SK-N-SH treated with all-trans-retinoic acid at 6 μM for 48 hours (cell line): ENCODE measurements around the gene FDPS.

Source experiments
- ATAC-seq: fragments of 200-7000 bp; cut with Tn5 transposase; 3 replicates; pipeline ENCODE4 v1.9.1; 2020; ENCODE audit warnings: mild to moderate bottlenecking, moderate library complexity
- ARNTL ChIP-seq: fragments of 450-650 bp; formaldehyde crosslinking; IDR thresholded peaks from 2 replicates; pipeline ENCODE4 v1.5.0; 2020; ENCODE audit warnings: low read depth, mild to moderate bottlenecking, moderate library complexity, borderline replicate concordance
- ESRRG ChIP-seq: fragments of 250-450 bp; sonication (Bioruptor Pico); IDR thresholded peaks from 2 replicates; pipeline ENCODE4 v1.6.1; 2021; ENCODE audit warnings: mild to moderate bottlenecking
- GLIS3 ChIP-seq: fragments of 250-450 bp; sonication (Bioruptor Pico); IDR thresholded peaks from 2 replicates; pipeline ENCODE4 v1.5.0; 2020; ENCODE audit warnings: mild to moderate bottlenecking, moderate library complexity
- ISL1 ChIP-seq: fragments of 250-450 bp; sonication (Bioruptor Pico); IDR thresholded peaks from 2 replicates; pipeline ENCODE4 v2.1.2; 2022; ENCODE audit warnings: mild to moderate bottlenecking, moderate library complexity
- OSR1 ChIP-seq: fragments of 250-450 bp; sonication (Bioruptor Pico); IDR thresholded peaks from 2 replicates; pipeline ENCODE4 v1.8.0; 2022; ENCODE audit warnings: moderate library complexity, mild to moderate bottlenecking, inconsistent platforms
- PPARA ChIP-seq: fragments of 250-450 bp; sonication (Bioruptor Pico); IDR thresholded peaks from 2 replicates; pipeline ENCODE4 v1.5.0; 2020; ENCODE audit warnings: mild to moderate bottlenecking, borderline replicate concordance
- SNAI2 ChIP-seq: fragments of 250-450 bp; sonication (Bioruptor Pico); IDR thresholded peaks from 2 replicates; pipeline ENCODE4 v1.5.0; 2020; ENCODE audit warnings: mild to moderate bottlenecking, moderate library complexity
- TOX ChIP-seq: fragments of 250-450 bp; sonication (Bioruptor Pico); IDR thresholded peaks from 2 replicates; pipeline ENCODE4 v1.8.0; 2021; ENCODE audit warnings: mild to moderate bottlenecking, moderate library complexity, borderline replicate concordance
- ZC3H10 ChIP-seq: fragments of 250-450 bp; sonication (Bioruptor Pico); IDR thresholded peaks from 2 replicates; pipeline ENCODE4 v1.5.1; 2021; ENCODE audit warnings: mild to moderate bottlenecking, moderate library complexity
- ZFP30 ChIP-seq: fragments of 450-650 bp; formaldehyde crosslinking; IDR thresholded peaks from 2 replicates; pipeline ENCODE4 v1.5.0; 2022; ENCODE audit warnings: mild to moderate bottlenecking, moderate library complexity
- ZNF565 ChIP-seq: fragments of 450-650 bp; formaldehyde crosslinking; conservative IDR thresholded peaks from 2 replicates; pipeline ENCODE4 v1.5.0; 2020; ENCODE audit warnings: low read depth, mild to moderate bottlenecking, moderate library complexity
- ZNF70 ChIP-seq: fragments of 450-650 bp; formaldehyde crosslinking; IDR thresholded peaks from 2 replicates; pipeline ENCODE4 v1.5.0; 2020; ENCODE audit warnings: mild to moderate bottlenecking, moderate library complexity
- ZNF8 ChIP-seq: fragments of 450-650 bp; formaldehyde crosslinking; IDR thresholded peaks from 2 replicates; pipeline ENCODE4 v1.5.0; 2020; ENCODE audit warnings: mild to moderate bottlenecking, moderate library complexity
- TF ChIP-seq, protein P1 (sequence below): fragments of 250-450 bp; sonication (Bioruptor Pico); IDR thresholded peaks from 2 replicates; pipeline ENCODE4 v1.5.0; 2020; ENCODE audit warnings: mild to moderate bottlenecking, moderate library complexity
- TF ChIP-seq, protein P2 (sequence below): fragments of 250-450 bp; sonication (Bioruptor Pico); IDR thresholded peaks from 2 replicates; pipeline ENCODE4 v1.8.0; 2020; ENCODE audit warnings: mild to moderate bottlenecking, moderate library complexity, borderline replicate concordance
- TF ChIP-seq, protein P3 (sequence below): fragments of 250-450 bp; sonication (Bioruptor Pico); IDR thresholded peaks from 2 replicates; pipeline ENCODE4 v1.5.1; 2020; ENCODE audit warnings: low read depth, mild to moderate bottlenecking, moderate library complexity
- TF ChIP-seq, protein P4 (sequence below): fragments of 250-450 bp; sonication (Bioruptor Pico); IDR thresholded peaks from 2 replicates; pipeline ENCODE4 v1.5.1; 2021; ENCODE audit warnings: mild to moderate bottlenecking, moderate library complexity
- TF ChIP-seq, protein P5 (sequence below): fragments of 250-450 bp; sonication (Bioruptor Pico); IDR thresholded peaks from 2 replicates; pipeline ENCODE4 v1.8.0; 2021; ENCODE audit warnings: low read depth, mild to moderate bottlenecking, moderate library complexity, borderline replicate concordance

FDPS gene

DNA sequence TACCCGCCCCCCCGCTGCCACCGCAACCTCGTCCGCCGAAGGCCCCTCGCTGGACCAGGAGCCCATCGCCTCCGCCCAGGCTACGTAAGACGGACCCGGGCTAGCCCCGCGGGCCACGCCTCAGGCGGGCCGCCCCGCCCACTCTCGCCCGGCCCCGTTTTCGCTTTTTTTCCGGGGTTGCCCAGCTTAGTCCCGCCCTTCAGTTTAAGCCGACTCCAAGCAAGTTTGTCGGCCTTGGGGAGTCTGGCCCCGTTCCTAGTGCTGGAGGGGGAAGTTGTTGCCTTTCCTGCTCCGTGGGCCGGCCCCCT lies 15.0 kb downstream of the FDPS start (continued):
- TF ChIP-seq, protein P1, sequence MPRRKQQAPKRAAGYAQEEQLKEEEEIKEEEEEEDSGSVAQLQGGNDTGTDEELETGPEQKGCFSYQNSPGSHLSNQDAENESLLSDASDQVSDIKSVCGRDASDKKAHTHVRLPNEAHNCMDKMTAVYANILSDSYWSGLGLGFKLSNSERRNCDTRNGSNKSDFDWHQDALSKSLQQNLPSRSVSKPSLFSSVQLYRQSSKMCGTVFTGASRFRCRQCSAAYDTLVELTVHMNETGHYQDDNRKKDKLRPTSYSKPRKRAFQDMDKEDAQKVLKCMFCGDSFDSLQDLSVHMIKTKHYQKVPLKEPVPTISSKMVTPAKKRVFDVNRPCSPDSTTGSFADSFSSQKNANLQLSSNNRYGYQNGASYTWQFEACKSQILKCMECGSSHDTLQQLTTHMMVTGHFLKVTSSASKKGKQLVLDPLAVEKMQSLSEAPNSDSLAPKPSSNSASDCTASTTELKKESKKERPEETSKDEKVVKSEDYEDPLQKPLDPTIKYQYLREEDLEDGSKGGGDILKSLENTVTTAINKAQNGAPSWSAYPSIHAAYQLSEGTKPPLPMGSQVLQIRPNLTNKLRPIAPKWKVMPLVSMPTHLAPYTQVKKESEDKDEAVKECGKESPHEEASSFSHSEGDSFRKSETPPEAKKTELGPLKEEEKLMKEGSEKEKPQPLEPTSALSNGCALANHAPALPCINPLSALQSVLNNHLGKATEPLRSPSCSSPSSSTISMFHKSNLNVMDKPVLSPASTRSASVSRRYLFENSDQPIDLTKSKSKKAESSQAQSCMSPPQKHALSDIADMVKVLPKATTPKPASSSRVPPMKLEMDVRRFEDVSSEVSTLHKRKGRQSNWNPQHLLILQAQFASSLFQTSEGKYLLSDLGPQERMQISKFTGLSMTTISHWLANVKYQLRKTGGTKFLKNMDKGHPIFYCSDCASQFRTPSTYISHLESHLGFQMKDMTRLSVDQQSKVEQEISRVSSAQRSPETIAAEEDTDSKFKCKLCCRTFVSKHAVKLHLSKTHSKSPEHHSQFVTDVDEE (CRISPR knock-in tag), result no peak
- TF ChIP-seq SNAI2 (CRISPR knock-in tag), result no peak

DNA sequence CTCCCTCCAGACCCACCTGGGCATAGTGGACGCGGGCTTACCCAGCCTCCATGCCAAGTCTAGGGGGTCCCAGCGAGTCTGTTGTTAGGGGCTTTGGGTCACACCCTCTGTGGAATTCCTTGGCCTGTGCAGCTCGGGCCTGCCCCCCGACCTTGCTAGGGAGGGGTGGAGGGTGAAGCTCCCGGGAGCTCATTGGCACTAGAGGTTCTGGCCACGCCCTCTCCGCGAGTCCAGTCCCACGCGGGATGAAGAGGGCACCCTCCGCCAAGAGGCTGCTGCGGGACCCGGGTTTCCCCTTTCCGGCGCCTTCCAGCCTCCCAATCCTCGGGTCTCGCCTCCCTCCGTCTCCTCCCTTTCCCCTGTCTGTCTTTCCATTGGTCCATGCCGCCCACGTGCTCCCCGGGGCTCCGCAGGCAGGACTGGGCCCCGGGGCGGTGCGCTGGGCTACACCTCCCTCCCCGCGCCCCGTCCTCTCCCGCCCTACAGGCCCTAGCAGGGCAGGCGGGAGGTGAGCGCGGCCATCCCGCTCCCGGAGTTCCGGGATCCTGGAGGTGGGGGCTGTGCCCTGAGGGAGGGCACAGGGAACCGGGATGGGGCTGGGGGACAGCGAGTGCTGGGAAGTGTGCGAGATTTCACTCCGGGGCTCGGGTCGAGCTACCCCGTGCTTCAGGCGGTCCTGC lies 15.5 kb downstream of the FDPS start:
- peak; percentile 81 for ATAC-seq
- TF ChIP-seq, protein P1 (CRISPR knock-in tag), result no peak
- TF ChIP-seq OSR1 (CRISPR knock-in tag) (no peak), ZNF70 (CRISPR knock-in tag) (no peak), ZFP30 (no peak), ZNF8 (no peak), ZC3H10 (CRISPR knock-in tag) (no peak), TOX (CRISPR knock-in tag) (no peak), GLIS3 (CRISPR knock-in tag) (no peak), ARNTL (CRISPR knock-in tag) (no peak), ZNF565 (no peak), ISL1 (CRISPR knock-in tag) (no peak), PPARA (CRISPR knock-in tag) (no peak), ESRRG (no peak)
- TF ChIP-seq, protein P2, sequence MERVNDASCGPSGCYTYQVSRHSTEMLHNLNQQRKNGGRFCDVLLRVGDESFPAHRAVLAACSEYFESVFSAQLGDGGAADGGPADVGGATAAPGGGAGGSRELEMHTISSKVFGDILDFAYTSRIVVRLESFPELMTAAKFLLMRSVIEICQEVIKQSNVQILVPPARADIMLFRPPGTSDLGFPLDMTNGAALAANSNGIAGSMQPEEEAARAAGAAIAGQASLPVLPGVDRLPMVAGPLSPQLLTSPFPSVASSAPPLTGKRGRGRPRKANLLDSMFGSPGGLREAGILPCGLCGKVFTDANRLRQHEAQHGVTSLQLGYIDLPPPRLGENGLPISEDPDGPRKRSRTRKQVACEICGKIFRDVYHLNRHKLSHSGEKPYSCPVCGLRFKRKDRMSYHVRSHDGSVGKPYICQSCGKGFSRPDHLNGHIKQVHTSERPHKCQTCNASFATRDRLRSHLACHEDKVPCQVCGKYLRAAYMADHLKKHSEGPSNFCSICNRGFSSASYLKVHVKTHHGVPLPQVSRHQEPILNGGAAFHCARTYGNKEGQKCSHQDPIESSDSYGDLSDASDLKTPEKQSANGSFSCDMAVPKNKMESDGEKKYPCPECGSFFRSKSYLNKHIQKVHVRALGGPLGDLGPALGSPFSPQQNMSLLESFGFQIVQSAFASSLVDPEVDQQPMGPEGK (CRISPR knock-in tag), result no peak; the same call in 1 of the 2 replicates
- TF ChIP-seq, protein P3, sequence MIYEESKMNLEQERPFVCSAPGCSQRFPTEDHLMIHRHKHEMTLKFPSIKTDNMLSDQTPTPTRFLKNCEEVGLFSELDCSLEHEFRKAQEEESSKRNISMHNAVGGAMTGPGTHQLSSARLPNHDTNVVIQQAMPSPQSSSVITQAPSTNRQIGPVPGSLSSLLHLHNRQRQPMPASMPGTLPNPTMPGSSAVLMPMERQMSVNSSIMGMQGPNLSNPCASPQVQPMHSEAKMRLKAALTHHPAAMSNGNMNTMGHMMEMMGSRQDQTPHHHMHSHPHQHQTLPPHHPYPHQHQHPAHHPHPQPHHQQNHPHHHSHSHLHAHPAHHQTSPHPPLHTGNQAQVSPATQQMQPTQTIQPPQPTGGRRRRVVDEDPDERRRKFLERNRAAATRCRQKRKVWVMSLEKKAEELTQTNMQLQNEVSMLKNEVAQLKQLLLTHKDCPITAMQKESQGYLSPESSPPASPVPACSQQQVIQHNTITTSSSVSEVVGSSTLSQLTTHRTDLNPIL (CRISPR knock-in tag), result no peak
- TF ChIP-seq, protein P4, sequence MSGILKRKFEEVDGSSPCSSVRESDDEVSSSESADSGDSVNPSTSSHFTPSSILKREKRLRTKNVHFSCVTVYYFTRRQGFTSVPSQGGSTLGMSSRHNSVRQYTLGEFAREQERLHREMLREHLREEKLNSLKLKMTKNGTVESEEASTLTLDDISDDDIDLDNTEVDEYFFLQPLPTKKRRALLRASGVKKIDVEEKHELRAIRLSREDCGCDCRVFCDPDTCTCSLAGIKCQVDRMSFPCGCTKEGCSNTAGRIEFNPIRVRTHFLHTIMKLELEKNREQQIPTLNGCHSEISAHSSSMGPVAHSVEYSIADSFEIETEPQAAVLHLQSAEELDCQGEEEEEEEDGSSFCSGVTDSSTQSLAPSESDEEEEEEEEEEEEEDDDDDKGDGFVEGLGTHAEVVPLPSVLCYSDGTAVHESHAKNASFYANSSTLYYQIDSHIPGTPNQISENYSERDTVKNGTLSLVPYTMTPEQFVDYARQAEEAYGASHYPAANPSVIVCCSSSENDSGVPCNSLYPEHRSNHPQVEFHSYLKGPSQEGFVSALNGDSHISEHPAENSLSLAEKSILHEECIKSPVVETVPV (CRISPR knock-in tag), result no peak
- TF ChIP-seq, protein P5, sequence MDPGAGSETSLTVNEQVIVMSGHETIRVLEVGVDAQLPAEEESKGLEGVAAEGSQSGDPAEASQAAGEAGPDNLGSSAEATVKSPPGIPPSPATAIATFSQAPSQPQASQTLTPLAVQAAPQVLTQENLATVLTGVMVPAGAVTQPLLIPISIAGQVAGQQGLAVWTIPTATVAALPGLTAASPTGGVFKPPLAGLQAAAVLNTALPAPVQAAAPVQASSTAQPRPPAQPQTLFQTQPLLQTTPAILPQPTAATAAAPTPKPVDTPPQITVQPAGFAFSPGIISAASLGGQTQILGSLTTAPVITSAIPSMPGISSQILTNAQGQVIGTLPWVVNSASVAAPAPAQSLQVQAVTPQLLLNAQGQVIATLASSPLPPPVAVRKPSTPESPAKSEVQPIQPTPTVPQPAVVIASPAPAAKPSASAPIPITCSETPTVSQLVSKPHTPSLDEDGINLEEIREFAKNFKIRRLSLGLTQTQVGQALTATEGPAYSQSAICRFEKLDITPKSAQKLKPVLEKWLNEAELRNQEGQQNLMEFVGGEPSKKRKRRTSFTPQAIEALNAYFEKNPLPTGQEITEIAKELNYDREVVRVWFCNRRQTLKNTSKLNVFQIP (CRISPR knock-in tag), result no peak
